ENCODE measurements around the gene TMCO1.
"Not testable (repeated sequence)": the region's sequence is repeated elsewhere in the genome, so short reads cannot be mapped to it uniquely, and the experiment has no call there.

TMCO1 gene

GRCh38 chr1:165799387-165799786 is 30.7 kb upstream of the TMCO1 start:
- H3K27ac Mint-ChIP-seq = no peak overlapping the region
- H3K9me3 Mint-ChIP-seq = peaks cover 31% of the 10 kb centered on the region
- H3K36me3 Mint-ChIP-seq (ENCODE audit: low read depth) = no peaks in the 10 kb centered on the region

GRCh38 chr1:165795894-165796293 is 27.2 kb upstream of the TMCO1 start:
- no peak for TF ChIP-seq CTCF (IDR thresholded peaks at IDR 0.05; ENCODE audit: unreplicated experiment in 3 of 3)
- no peak overlapping the region for H3K4me3 Mint-ChIP-seq
- H3K27me3 Mint-ChIP-seq (ENCODE audit: low read depth) = no peaks in the 10 kb centered on the region
- no peaks in the 10 kb centered on the region for H3K4me1 Mint-ChIP-seq
- no peak overlapping the region for H3K27ac Mint-ChIP-seq
- peaks cover 13% of the 10 kb centered on the region for H3K9me3 Mint-ChIP-seq
- no peaks in the 10 kb centered on the region for H3K36me3 Mint-ChIP-seq (ENCODE audit: low read depth)

More at GRCh38 chr1:165799387-165799786, 30.7 kb upstream of the TMCO1 start:
- Mint-ChIP-seq H3K4me1 (no peaks in the 10 kb centered on the region), H3K27me3 (ENCODE audit: low read depth) (peaks cover 5% of the 10 kb centered on the region), H3K4me3 (no peak overlapping the region)
- TF ChIP-seq CTCF (IDR thresholded peaks at IDR 0.05; ENCODE audit: unreplicated experiment in 3 of 3) = no peak

- Mint-ChIP-seq H3K27me3 (ENCODE audit: low read depth) (no peaks in the 10 kb centered on the region), H3K9me3 (no peaks in the 10 kb centered on the region), H3K4me3 (no peak overlapping the region), H3K27ac (no peak overlapping the region), H3K4me1 (no peaks in the 10 kb centered on the region), H3K36me3 (ENCODE audit: low read depth) (no peaks in the 10 kb centered on the region)
- no peak for TF ChIP-seq CTCF (IDR thresholded peaks at IDR 0.05; ENCODE audit: unreplicated experiment in 3 of 3)
These were observed 25.3 kb upstream of the TMCO1 start for GRCh38 chr1:165793951-165794350.

GRCh38 chr1:165787741-165788140 is 19.1 kb upstream of the TMCO1 start:
- Mint-ChIP-seq H3K9me3 (peaks cover 16% of the 10 kb centered on the region), H3K27me3 (ENCODE audit: low read depth) (no peaks in the 10 kb centered on the region), H3K4me1 (no peaks in the 10 kb centered on the region), H3K36me3 (ENCODE audit: low read depth) (peaks cover 17% of the 10 kb centered on the region), H3K4me3 (no peak overlapping the region), H3K27ac (no peak overlapping the region)
- no peak for TF ChIP-seq CTCF (IDR thresholded peaks at IDR 0.05; ENCODE audit: unreplicated experiment in 3 of 3)

GRCh38 chr1:165783519-165783918 is 14.9 kb upstream of the TMCO1 start:
- not testable (repeated sequence) for H3K27ac Mint-ChIP-seq; H3K4me1 Mint-ChIP-seq; H3K27me3 Mint-ChIP-seq (ENCODE audit: low read depth); H3K4me3 Mint-ChIP-seq
- H3K9me3 Mint-ChIP-seq = peaks cover 19% of the 10 kb centered on the region
- peaks cover 28% of the 10 kb centered on the region for H3K36me3 Mint-ChIP-seq (ENCODE audit: low read depth)

GRCh38 chr1:165778197-165778596 is 9.5 kb upstream of the TMCO1 start:
- H3K27ac Mint-ChIP-seq; H3K4me1 Mint-ChIP-seq; H3K4me3 Mint-ChIP-seq; H3K27me3 Mint-ChIP-seq (ENCODE audit: low read depth): not testable (repeated sequence)
- peaks cover 12% of the 10 kb centered on the region for H3K9me3 Mint-ChIP-seq
- peaks cover 22% of the 10 kb centered on the region for H3K36me3 Mint-ChIP-seq (ENCODE audit: low read depth)

GRCh38 chr1:165773324-165773965 is 4.8 kb upstream of the TMCO1 start:
- Mint-ChIP-seq H3K36me3 (ENCODE audit: low read depth) (peaks cover 18% of the 10 kb centered on the region), H3K9me3 (peaks cover 5% of the 10 kb centered on the region), H3K27me3 (ENCODE audit: low read depth) (no peaks in the 10 kb centered on the region), H3K4me1 (peaks cover 11% of the 10 kb centered on the region), H3K27ac (no peak overlapping the region), H3K4me3 (no peak overlapping the region)
- no peak for TF ChIP-seq CTCF (IDR thresholded peaks at IDR 0.05; ENCODE audit: unreplicated experiment in 3 of 3)

Data from nephron (organoid).